K562 (cell line): ENCODE data around the gene MPG.

Experiments used
- BCL6 ChIP-seq: fragments of 250-450 bp; sonication (Bioruptor Pico); IDR thresholded peaks from 2 replicates; pipeline ENCODE4 v1.4.0; 2020
- MAX ChIP-seq: sonication (generic); formaldehyde crosslinking; IDR thresholded peaks from 2 replicates; pipeline ENCODE4 v1.9.0; 2022; ENCODE audit warnings: mild to moderate bottlenecking, missing genetic modification reagents
- NCOA6 ChIP-seq: fragments of 450-650 bp; IDR thresholded peaks from 2 replicates; pipeline ENCODE4 v1.6.1; 2017; ENCODE audit warnings: mild to moderate bottlenecking
- REST ChIP-seq, 2 experiments: fragments of 450-650 bp; formaldehyde crosslinking in 1 of 2; IDR thresholded peaks; 2 replicates each; pipeline versions ENCODE4 v1.4.0 to v1.6.1; 2014 to 2020; ENCODE audit warnings: mild to moderate bottlenecking in 2 of 2, borderline replicate concordance in 1 of 2, low read depth in 1 of 2

- TF ChIP-seq BCL6 (CRISPR knock-in tag) (no peak), MAX (CRISPR knock-in tag) (no peak), NCOA6 (no peak), REST (IDR thresholded peaks at IDR 0.05; ENCODE audit: borderline replicate concordance) (no peak), REST (CRISPR knock-in tag; IDR thresholded peaks at IDR 0.05; ENCODE audit: low read depth) (no peak)
These were observed 43.4 kb upstream of the MPG start for GRCh38 chr16:34648-34987.
